ENCODE measurements around the gene ANAPC13.

The ANAPC13 gene

GRCh38 chr3:134485718-134486576, at the start of gene ANAPC13, which contains the start of gene CEP63:
Gene ANAPC13 (minus strand): TSS chr3:134485985. CDS start chr3:134482904, 3,081 bp downstream.
Gene CEP63 (plus strand): TSS chr3:134486057. CDS start chr3:134495321, 9,264 bp downstream.
- peak; percentile 99 for DNase-seq
- in situ Hi-C loops (cut with MboI; ENCODE audit: low pct_unique_long_range_greater_than_20kb, low sequenced_read_pairs), result no loop called here

GRCh38 chr3:134535186-134535970, 49.6 kb upstream of the ANAPC13 start:
- no peak for DNase-seq
- in situ Hi-C loops (cut with MboI; ENCODE audit: low pct_unique_long_range_greater_than_20kb, low sequenced_read_pairs), result no loop called here

GRCh38 chr3:134533493-134533892, 47.7 kb upstream of the ANAPC13 start:
- in situ Hi-C loops (cut with MboI; ENCODE audit: low pct_unique_long_range_greater_than_20kb, low sequenced_read_pairs), result no loop called here
- no peak for DNase-seq

GRCh38 chr3:134527538-134528186, 41.9 kb upstream of the ANAPC13 start:
- in situ Hi-C loops (cut with MboI; ENCODE audit: low pct_unique_long_range_greater_than_20kb, low sequenced_read_pairs), result no loop called here
- no peak for DNase-seq

GRCh38 chr3:134527037-134527436, 41.3 kb upstream of the ANAPC13 start:
- in situ Hi-C loops (cut with MboI; ENCODE audit: low pct_unique_long_range_greater_than_20kb, low sequenced_read_pairs), result no loop called here
- peak; percentile 26 for DNase-seq

GRCh38 chr3:134526319-134526718, 40.5 kb upstream of the ANAPC13 start:
- in situ Hi-C loops (cut with MboI; ENCODE audit: low pct_unique_long_range_greater_than_20kb, low sequenced_read_pairs), result no loop called here
- DNase-seq, result no peak

- no peak for DNase-seq
Observed at GRCh38 chr3:134525293-134525692, 39.5 kb upstream of the ANAPC13 start.

GRCh38 chr3:134522541-134522940, 36.8 kb upstream of the ANAPC13 start:
- in situ Hi-C loops (cut with MboI; ENCODE audit: low pct_unique_long_range_greater_than_20kb, low sequenced_read_pairs), result no loop called here
- no peak for DNase-seq

More at GRCh38 chr3:134525293-134525692, 39.5 kb upstream of the ANAPC13 start:
- in situ Hi-C loops (cut with MboI; ENCODE audit: low pct_unique_long_range_greater_than_20kb, low sequenced_read_pairs), result no loop called here

GRCh38 chr3:134517791-134518190, 32.0 kb upstream of the ANAPC13 start:
- no peak for DNase-seq
- in situ Hi-C loops (cut with MboI; ENCODE audit: low pct_unique_long_range_greater_than_20kb, low sequenced_read_pairs), result no loop called here

- no peak for DNase-seq
- in situ Hi-C loops (cut with MboI; ENCODE audit: low pct_unique_long_range_greater_than_20kb, low sequenced_read_pairs), result no loop called here
Observed at GRCh38 chr3:134516905-134517304, 31.1 kb upstream of the ANAPC13 start.

- in situ Hi-C loops (cut with MboI; ENCODE audit: low pct_unique_long_range_greater_than_20kb, low sequenced_read_pairs), result no loop called here
- DNase-seq, result peak; percentile 86
Observed at GRCh38 chr3:134511500-134511899, 25.7 kb upstream of the ANAPC13 start.

- DNase-seq, result no peak
- in situ Hi-C loops (cut with MboI; ENCODE audit: low pct_unique_long_range_greater_than_20kb, low sequenced_read_pairs), result no loop called here
Observed at GRCh38 chr3:134505485-134505884, 19.7 kb upstream of the ANAPC13 start.

- in situ Hi-C loops (cut with MboI; ENCODE audit: low pct_unique_long_range_greater_than_20kb, low sequenced_read_pairs), result no loop called here
- DNase-seq, result no peak
Observed at GRCh38 chr3:134504132-134504531, 18.3 kb upstream of the ANAPC13 start.

- in situ Hi-C loops (cut with MboI; ENCODE audit: low pct_unique_long_range_greater_than_20kb, low sequenced_read_pairs), result no loop called here
- DNase-seq, result no peak
Observed at GRCh38 chr3:134503266-134503665, 17.5 kb upstream of the ANAPC13 start.

- in situ Hi-C loops (cut with MboI; ENCODE audit: low pct_unique_long_range_greater_than_20kb, low sequenced_read_pairs), result no loop called here
- peak; percentile 20 for DNase-seq
Observed at GRCh38 chr3:134496471-134497071, 10.8 kb upstream of the ANAPC13 start.

GRCh38 chr3:134495980-134496379, 10.2 kb upstream of the ANAPC13 start:
- in situ Hi-C loops (cut with MboI; ENCODE audit: low pct_unique_long_range_greater_than_20kb, low sequenced_read_pairs), result no loop called here
- no peak for DNase-seq

GRCh38 chr3:134494495-134494894, 8.7 kb upstream of the ANAPC13 start:
- no peak for DNase-seq
- in situ Hi-C loops (cut with MboI; ENCODE audit: low pct_unique_long_range_greater_than_20kb, low sequenced_read_pairs), result no loop called here

GRCh38 chr3:134487406-134487805, 1.6 kb upstream of the ANAPC13 start:
- in situ Hi-C loops (cut with MboI; ENCODE audit: low pct_unique_long_range_greater_than_20kb, low sequenced_read_pairs), result no loop called here
- DNase-seq, result peak; percentile 71

GRCh38 chr3:134486577-134487041, 824 bp upstream of the ANAPC13 start:
- in situ Hi-C loops (cut with MboI; ENCODE audit: low pct_unique_long_range_greater_than_20kb, low sequenced_read_pairs), result no loop called here
- peak; percentile 61 for DNase-seq
